ENCODE measurements around the gene TMEM52. TPM values are rescaled to one million over a fixed set of nuclear protein-coding genes. Genes with fewer than 3 reads are reported as not detected.

The TMEM52 gene
- polyA plus RNA-seq, 1 donor = 1.1 TPM

GRCh38 chr1:1873186-1873585 is 45.9 kb downstream of the TMEM52 start:
- DNase-seq = no peak

- DNase-seq = no peak
Observed at GRCh38 chr1:1872329-1872994, 46.6 kb downstream of the TMEM52 start.

GRCh38 chr1:1869469-1869868 is 49.6 kb downstream of the TMEM52 start:
- DNase-seq = no peak

Other genes with a start within 250 kb of the TMEM52 start
- 87.3 TPM for gene SLC35E2B, start 226.5 kb downstream of the TMEM52 start, polyA plus RNA-seq (ENCODE audit: insufficient read length)
- 33.9 TPM for gene CDK11A, start 194.9 kb downstream of the TMEM52 start, polyA plus RNA-seq (ENCODE audit: insufficient read length)
- gene NADK, start 140.8 kb downstream of the TMEM52 start, polyA plus RNA-seq (ENCODE audit: insufficient read length) = 44.3 TPM
- gene GNB1, start 28.2 kb downstream of the TMEM52 start, polyA plus RNA-seq (ENCODE audit: insufficient read length) = 269 TPM
- 0.65 TPM for gene CALML6, start 4.0 kb downstream of the TMEM52 start, polyA plus RNA-seq (ENCODE audit: insufficient read length)
- 0.76 TPM for gene CFAP74, start 84.5 kb upstream of the TMEM52 start, polyA plus RNA-seq (ENCODE audit: insufficient read length)
- gene GABRD, start 100.1 kb upstream of the TMEM52 start, polyA plus RNA-seq (ENCODE audit: insufficient read length) = 2.1 TPM
- gene PRKCZ, start 131.1 kb upstream of the TMEM52 start, polyA plus RNA-seq (ENCODE audit: insufficient read length) = 29.7 TPM